NB4 (cell line): Measurements from ENCODE around the gene NOL8.

Experiments used
- CTCF ChIP-seq: IDR thresholded peaks from one replicate; pipeline ENCODE4 v1.5.1; 2012; ENCODE audit warnings: low read depth, low read length
- MYC ChIP-seq: IDR thresholded peaks from 2 replicates; pipeline ENCODE4 v1.6.1; 2011; ENCODE audit warnings: low read depth, low read length
- POLR2A ChIP-seq: IDR thresholded peaks from 2 replicates; pipeline ENCODE4 v1.6.1; 2011; ENCODE audit warnings: mild to moderate bottlenecking; ENCODE audit not compliant: insufficient read length; ENCODE audit errors: extremely low read depth

DNA sequence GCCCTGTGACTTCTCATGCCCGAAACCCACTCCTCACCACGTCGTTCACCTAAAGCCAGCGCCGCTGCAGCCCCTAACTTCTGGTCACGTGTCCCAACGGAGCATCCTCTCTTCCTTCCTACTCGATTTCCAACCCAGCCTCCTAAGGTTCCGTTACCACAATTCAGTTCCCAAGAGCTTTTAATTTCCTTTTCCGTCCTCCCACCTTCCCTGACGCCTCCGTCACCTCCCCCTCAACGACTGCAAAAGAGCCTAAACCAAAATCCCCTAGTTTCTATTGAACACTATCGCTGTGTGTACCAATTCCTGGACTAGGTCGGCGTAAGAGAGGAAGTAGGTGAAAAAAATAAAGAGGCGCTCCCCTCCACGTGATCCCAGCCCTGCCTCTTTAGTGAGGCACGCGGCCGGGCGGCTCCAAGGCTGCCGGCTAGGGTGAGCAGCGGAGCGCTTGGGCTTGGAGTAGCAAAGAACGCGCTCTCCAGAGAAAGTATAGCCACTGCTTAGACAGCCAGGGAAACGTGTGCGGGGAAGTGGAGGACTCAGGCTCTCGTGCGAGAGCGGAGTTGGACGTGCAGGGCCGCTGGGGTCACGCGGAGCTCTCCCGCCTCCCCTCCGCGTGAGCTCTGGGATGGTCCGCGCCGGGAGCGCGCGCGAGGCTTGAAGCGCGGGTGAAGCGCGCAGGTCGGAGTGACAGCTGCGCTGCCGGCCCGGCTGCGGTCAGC is at the start of gene NOL8, which contains the start of gene CENPP:
- TF ChIP-seq CTCF (no peak), MYC (peak; percentile 98), POLR2A (peak; percentile 76)
